GM23338 (cell line): ENCODE data around the gene ANTXR1. TPM values are rescaled to one million over a fixed set of nuclear protein-coding genes. Genes with fewer than 3 reads are reported as not detected.
"Not testable (repeated sequence)": the region's sequence is repeated elsewhere in the genome, so short reads cannot be mapped to it uniquely, and the experiment has no call there.

Source experiments
- ATAC-seq: fragments of 200-7000 bp; cut with Tn5 transposase; 3 replicates; pipeline ENCODE4 v1.9.1; 2020
- DNase-seq: peaks from one replicate; pipeline ENCODE4 v3.0.0-alpha.2; 2015; ENCODE audit warnings: low spot score
- H2AFZ ChIP-seq: fragments of 200-600 bp; sonication (generic); 2 replicates; pipeline ENCODE4 v1.8.0; 2016; ENCODE audit warnings: antibody characterized with exemption, mild to moderate bottlenecking, moderate library complexity
- H3F3A ChIP-seq: fragments of 200-600 bp; sonication (generic); replicated peaks from 2 replicates; pipeline ENCODE4 v1.8.0; 2017; ENCODE audit warnings: antibody characterized with exemption, mixed run types, low read depth
- H3K27ac ChIP-seq: fragments of 200-600 bp; sonication (generic); 2 replicates; pipeline ENCODE4 v1.6.1; 2016; ENCODE audit warnings: low read depth
- H3K27me3 ChIP-seq: fragments of 200-600 bp; sonication (generic); 2 replicates; pipeline ENCODE4 v1.8.0; 2016; ENCODE audit warnings: mild to moderate bottlenecking, mixed run types, moderate library complexity; ENCODE audit not compliant: insufficient read depth
- H3K36me3 ChIP-seq: fragments of 200-600 bp; sonication (generic); 2 replicates; pipeline ENCODE4 v1.8.0; 2016; ENCODE audit warnings: mild to moderate bottlenecking; ENCODE audit not compliant: insufficient read depth
- H3K4me1 ChIP-seq: fragments of 200-600 bp; sonication (generic); 2 replicates; pipeline ENCODE4 v1.8.0; 2016; ENCODE audit warnings: mild to moderate bottlenecking, moderate library complexity; ENCODE audit not compliant: insufficient read depth
- H3K4me2 ChIP-seq: fragments of 200-600 bp; sonication (generic); 2 replicates; pipeline ENCODE4 v1.7.1; 2017; ENCODE audit warnings: mixed run types
- H3K4me3 ChIP-seq: fragments of 200-600 bp; sonication (generic); 2 replicates; pipeline ENCODE4 v1.6.1; 2016; ENCODE audit warnings: mixed run types
- H3K79me2 ChIP-seq: fragments of 200-600 bp; sonication (generic); replicated peaks from 2 replicates; pipeline ENCODE4 v1.8.0; 2017; ENCODE audit warnings: mild to moderate bottlenecking; ENCODE audit not compliant: insufficient read depth
- H3K9me2 ChIP-seq: fragments of 200-600 bp; sonication (generic); 2 replicates; pipeline ENCODE4 v1.8.0; 2017; ENCODE audit not compliant: insufficient read depth
- H4K20me1 ChIP-seq: fragments of 200-600 bp; sonication (generic); replicated peaks from 2 replicates; pipeline ENCODE4 v1.8.0; 2017; ENCODE audit warnings: mild to moderate bottlenecking; ENCODE audit not compliant: insufficient read depth
- H3K27ac Mint-ChIP-seq: 2 replicates; pipeline ENCODE4 v1.8.0; 2020; ENCODE audit warnings: inconsistent platforms, mild to moderate bottlenecking, moderate library complexity, mixed read lengths
- H3K27me3 Mint-ChIP-seq: 3 replicates; pipeline ENCODE4 v1.8.0; 2022; ENCODE audit warnings: low read depth, mild to moderate bottlenecking, moderate library complexity, mixed read lengths, inconsistent platforms; ENCODE audit not compliant: insufficient read depth, poor library complexity
- H3K36me3 Mint-ChIP-seq: 3 replicates; pipeline ENCODE4 v1.8.0; 2021; ENCODE audit warnings: low read depth, mild to moderate bottlenecking, inconsistent platforms, moderate library complexity, mixed read lengths
- H3K4me1 Mint-ChIP-seq: 3 replicates; pipeline ENCODE4 v1.8.0; 2020; ENCODE audit warnings: mild to moderate bottlenecking, inconsistent platforms, mixed read lengths
- H3K4me3 Mint-ChIP-seq: 3 replicates; pipeline ENCODE4 v1.8.0; 2021; ENCODE audit warnings: moderate library complexity, mild to moderate bottlenecking, inconsistent platforms, mixed read lengths
- H3K9me3 Mint-ChIP-seq: 3 replicates; pipeline ENCODE4 v1.8.0; 2020; ENCODE audit warnings: moderate library complexity, mild to moderate bottlenecking, inconsistent platforms, mixed read lengths
- CREB1 ChIP-seq: fragments of 250-450 bp; sonication (Bioruptor Pico); IDR thresholded peaks from 2 replicates; pipeline ENCODE4 v1.5.0; 2020; ENCODE audit warnings: low read depth, mild to moderate bottlenecking, moderate library complexity
- EZH2 ChIP-seq: fragments of 200-600 bp; sonication (generic); IDR thresholded peaks from one replicate; pipeline ENCODE4 v1.8.0; 2017; ENCODE audit warnings: antibody characterized with exemption, mild to moderate bottlenecking, low read depth; ENCODE audit not compliant: unreplicated experiment
- JUNB ChIP-seq: IDR thresholded peaks from one replicate; pipeline ENCODE4 v1.6.1; 2016; ENCODE audit warnings: antibody characterized with exemption; ENCODE audit not compliant: unreplicated experiment
- POLR2AphosphoS5 ChIP-seq: IDR thresholded peaks from 2 replicates; pipeline ENCODE4 v1.6.1; 2016; ENCODE audit warnings: antibody characterized with exemption, low read depth
- REST ChIP-seq: IDR thresholded peaks from one replicate; pipeline ENCODE4 v1.6.1; 2018; ENCODE audit warnings: antibody characterized with exemption; ENCODE audit not compliant: unreplicated experiment
- STAT1 ChIP-seq: IDR thresholded peaks from one replicate; pipeline ENCODE4 v1.6.1; 2016; ENCODE audit warnings: antibody characterized with exemption; ENCODE audit not compliant: unreplicated experiment
- ZNF114 ChIP-seq: fragments of 250-450 bp; sonication (Bioruptor Pico); IDR thresholded peaks from 2 replicates; pipeline ENCODE4 v1.5.0; 2020; ENCODE audit warnings: mild to moderate bottlenecking, moderate library complexity
- ZNF462 ChIP-seq: fragments of 250-450 bp; sonication (Bioruptor Pico); IDR thresholded peaks from 2 replicates; pipeline ENCODE4 v1.5.0; 2020; ENCODE audit warnings: mild to moderate bottlenecking, moderate library complexity
- polyA plus RNA-seq: library from polyadenylated mRNA; unstranded; fragments of >200 nt; fragmentation: Nextera tagmentation; extraction: Ambion mirVana; gene quantifications from 2 replicates; pipeline ENCODE4 v1.2.1, GENCODE V29; 2016
- total RNA-seq: library from RNA; depleted of rRNA; stranded (reverse); fragments of >200 nt; shearing (Covaris generic); gene quantifications from 2 replicates; pipeline ENCODE4 v1.2.3, GENCODE V29; 2014
- TF ChIP-seq, protein P1 (sequence below), 2 experiments: fragments of 200-600 bp in 1 of 2; sonication (generic) in 1 of 2; conservative IDR thresholded peaks; 2 replicates each; pipeline versions ENCODE4 v1.5.1 to v1.6.1; 2016 to 2017; ENCODE audit warnings: antibody characterized with exemption in 2 of 2, low read depth in 2 of 2, mild to moderate bottlenecking in 2 of 2, moderate library complexity in 1 of 2

ANTXR1 gene
- total and polyA plus RNA-seq, 2 experiments from 2014 or later: 16.1 to 23.1 TPM

- H3K27ac Mint-ChIP-seq, DNase-seq, H3K9me3 Mint-ChIP-seq, H3F3A ChIP-seq, H3K27me3 ChIP-seq, ATAC-seq, H3K36me3 Mint-ChIP-seq, H3K27me3 Mint-ChIP-seq, H3K79me2 ChIP-seq, H3K36me3 ChIP-seq, H3K4me3 Mint-ChIP-seq, H2AFZ ChIP-seq, H4K20me1 ChIP-seq, H3K4me3 ChIP-seq, H3K9me2 ChIP-seq, H3K27ac ChIP-seq, H3K4me2 ChIP-seq: not testable (repeated sequence)
- H3K4me1 Mint-ChIP-seq: peaks cover 30% of the 10 kb centered on the region
- H3K4me1 ChIP-seq: peaks cover 23% of the 10 kb centered on the region
These were observed 161.2 kb downstream of the ANTXR1 start for GRCh38 chr2:69174211-69174610.

DNA sequence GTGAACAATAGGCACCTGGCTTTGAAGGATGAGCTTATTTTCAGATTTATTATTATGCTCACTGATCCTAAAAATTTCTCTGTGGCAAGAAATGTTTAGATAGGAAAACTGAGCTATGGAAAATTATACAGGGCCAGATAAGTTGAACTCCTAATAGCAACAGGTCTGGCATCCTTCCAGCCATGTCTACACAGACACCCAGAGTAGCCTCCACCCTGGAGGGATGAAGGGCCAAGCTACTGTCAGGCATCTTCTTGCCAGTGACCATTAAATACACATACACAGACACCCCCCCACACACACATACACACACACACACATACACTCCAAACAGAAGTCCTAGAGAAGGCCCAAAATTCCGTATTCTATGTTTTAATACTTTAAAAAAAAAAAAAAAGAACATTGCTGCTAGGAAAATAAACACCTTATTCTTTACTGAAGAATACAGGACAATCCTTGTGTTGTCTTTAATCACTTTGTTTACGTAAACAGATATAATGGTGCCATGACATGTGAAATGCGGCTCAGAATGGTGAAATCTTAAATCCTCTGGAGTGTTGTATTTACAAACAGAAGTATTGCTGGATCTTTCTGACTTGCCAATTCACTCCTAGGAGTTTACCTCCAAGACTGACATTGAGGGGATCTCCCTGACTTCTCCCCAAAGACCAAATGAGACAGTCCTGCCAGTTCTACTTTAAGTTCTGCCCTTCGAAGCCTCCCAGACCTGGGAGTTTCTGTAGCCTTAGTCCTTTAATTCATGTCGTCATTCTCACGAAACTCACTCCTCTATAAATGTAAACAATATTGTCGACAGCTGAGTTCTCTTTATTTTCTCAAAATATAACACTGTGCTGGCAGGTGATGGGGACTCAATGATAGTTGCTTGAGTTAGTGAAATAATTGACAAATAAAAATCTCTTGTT lies 163.1 kb downstream of the ANTXR1 start:
- H3K9me3 Mint-ChIP-seq: no peaks in the 10 kb centered on the region
- Histone ChIP-seq H3K4me1 (peaks cover 23% of the 10 kb centered on the region), H3K4me3 (no peak overlapping the region), H4K20me1 (no peaks in the 10 kb centered on the region), H3K36me3 (no peaks in the 10 kb centered on the region), H3F3A (0 out of 2 replicates have a peak, but pooled peaks cover 5% of the 10 kb centered on the region), H3K27ac (no peak overlapping the region; the same call in 1 of the 2 replicates), H3K27me3 (no peaks in the 10 kb centered on the region), H3K4me2 (no peak overlapping the region), H2AFZ (no peak overlapping the region), H3K79me2 (no peaks in the 10 kb centered on the region), H3K9me2 (no peaks in the 10 kb centered on the region)
- ATAC-seq: no peak
- H3K27ac Mint-ChIP-seq: no peak overlapping the region; the same call in 1 of the 2 replicates
- peaks cover 21% of the 10 kb centered on the region for H3K4me1 Mint-ChIP-seq
- no peak for DNase-seq
- no peaks in the 10 kb centered on the region for H3K36me3 Mint-ChIP-seq
- peaks cover 5% of the 10 kb centered on the region for H3K27me3 Mint-ChIP-seq
- no peak overlapping the region for H3K4me3 Mint-ChIP-seq
- no peak for TF ChIP-seq REST
- no peak for TF ChIP-seq JUNB
- no peak for TF ChIP-seq STAT1
- TF ChIP-seq POLR2AphosphoS5: no peak
- no peak for TF ChIP-seq ZNF462 (CRISPR knock-in tag)
- no peak for TF ChIP-seq EZH2
- TF ChIP-seq, protein P1, sequence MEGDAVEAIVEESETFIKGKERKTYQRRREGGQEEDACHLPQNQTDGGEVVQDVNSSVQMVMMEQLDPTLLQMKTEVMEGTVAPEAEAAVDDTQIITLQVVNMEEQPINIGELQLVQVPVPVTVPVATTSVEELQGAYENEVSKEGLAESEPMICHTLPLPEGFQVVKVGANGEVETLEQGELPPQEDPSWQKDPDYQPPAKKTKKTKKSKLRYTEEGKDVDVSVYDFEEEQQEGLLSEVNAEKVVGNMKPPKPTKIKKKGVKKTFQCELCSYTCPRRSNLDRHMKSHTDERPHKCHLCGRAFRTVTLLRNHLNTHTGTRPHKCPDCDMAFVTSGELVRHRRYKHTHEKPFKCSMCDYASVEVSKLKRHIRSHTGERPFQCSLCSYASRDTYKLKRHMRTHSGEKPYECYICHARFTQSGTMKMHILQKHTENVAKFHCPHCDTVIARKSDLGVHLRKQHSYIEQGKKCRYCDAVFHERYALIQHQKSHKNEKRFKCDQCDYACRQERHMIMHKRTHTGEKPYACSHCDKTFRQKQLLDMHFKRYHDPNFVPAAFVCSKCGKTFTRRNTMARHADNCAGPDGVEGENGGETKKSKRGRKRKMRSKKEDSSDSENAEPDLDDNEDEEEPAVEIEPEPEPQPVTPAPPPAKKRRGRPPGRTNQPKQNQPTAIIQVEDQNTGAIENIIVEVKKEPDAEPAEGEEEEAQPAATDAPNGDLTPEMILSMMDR (conservative IDR thresholded peaks at IDR 0.05; ENCODE audit: low read depth in 2 of 2): no peak
- no peak for TF ChIP-seq ZNF114 (CRISPR knock-in tag)
- no peak for TF ChIP-seq CREB1 (CRISPR knock-in tag)
